Mesothelial cell of epicardium (in vitro differentiated cells): ENCODE data around the gene PTPRF. TPM values are rescaled to one million over a fixed set of nuclear protein-coding genes. Genes with fewer than 3 reads are reported as not detected.

Experiments used
- DNase-seq, 2 experiments: peaks; one replicate each; pipeline ENCODE4 v3.0.0; 2021; ENCODE audit warnings: low spot score in 2 of 2; ENCODE audit not compliant: unreplicated experiment in 2 of 2
- H3K27ac Mint-ChIP-seq: 2 replicates; pipeline ENCODE4 v1.8.0; 2021; ENCODE audit warnings: mixed read lengths
- H3K27me3 Mint-ChIP-seq: 2 replicates; pipeline ENCODE4 v1.8.0; 2021; ENCODE audit warnings: low read depth, mixed read lengths
- H3K36me3 Mint-ChIP-seq: 2 replicates; pipeline ENCODE4 v1.8.0; 2021; ENCODE audit warnings: mixed read lengths
- H3K4me1 Mint-ChIP-seq: 2 replicates; pipeline ENCODE4 v1.8.0; 2021; ENCODE audit warnings: mixed read lengths
- H3K4me3 Mint-ChIP-seq: 2 replicates; pipeline ENCODE4 v1.8.0; 2021; ENCODE audit warnings: mild to moderate bottlenecking, moderate library complexity, mixed read lengths
- H3K9me3 Mint-ChIP-seq: 2 replicates; pipeline ENCODE4 v1.8.0; 2021; ENCODE audit warnings: mixed read lengths
- CTCF ChIP-seq: fragments of 200-600 bp; sonication (generic); IDR thresholded peaks from one replicate; pipeline ENCODE4 v1.5.0; 2021; ENCODE audit warnings: antibody characterized with exemption; ENCODE audit not compliant: unreplicated experiment
- total RNA-seq: library from RNA; stranded (reverse); gene quantifications from 3 replicates; pipeline ENCODE4 v1.2.1, GENCODE V29; 2021

PTPRF gene
- total RNA-seq, 1 donor from 2014 or later, result 464 TPM

- DNase-seq, result no peak
- TF ChIP-seq CTCF, result no peak
- Mint-ChIP-seq H3K4me3 (no peak overlapping the region), H3K36me3 (peaks cover 65% of the 10 kb centered on the region), H3K4me1 (no peaks in the 10 kb centered on the region), H3K9me3 (no peaks in the 10 kb centered on the region), H3K27ac (no peak overlapping the region), H3K27me3 (no peaks in the 10 kb centered on the region)
These were observed 138.3 kb downstream of the PTPRF start for GRCh38 chr1:43668956-43669355.

- Mint-ChIP-seq H3K4me3 (no peak overlapping the region), H3K36me3 (peaks cover 62% of the 10 kb centered on the region), H3K4me1 (no peaks in the 10 kb centered on the region), H3K27ac (no peak overlapping the region), H3K9me3 (no peaks in the 10 kb centered on the region), H3K27me3 (no peaks in the 10 kb centered on the region)
- no peak for DNase-seq
- no peak for TF ChIP-seq CTCF
These were observed 139.2 kb downstream of the PTPRF start for GRCh38 chr1:43669878-43670277.

- Mint-ChIP-seq H3K36me3 (peaks cover 63% of the 10 kb centered on the region), H3K27ac (no peak overlapping the region), H3K4me1 (no peaks in the 10 kb centered on the region), H3K9me3 (no peaks in the 10 kb centered on the region), H3K27me3 (no peaks in the 10 kb centered on the region), H3K4me3 (no peak overlapping the region)
- no peak for DNase-seq
- no peak for TF ChIP-seq CTCF
These were observed 140.5 kb downstream of the PTPRF start for GRCh38 chr1:43671193-43671592.

GRCh38 chr1:43671626-43672330 lies 141.1 kb downstream of the PTPRF start:
- no peaks in the 10 kb centered on the region for H3K9me3 Mint-ChIP-seq
- H3K4me1 Mint-ChIP-seq, result no peaks in the 10 kb centered on the region
- H3K36me3 Mint-ChIP-seq, result peaks cover 63% of the 10 kb centered on the region
- no peak overlapping the region for H3K4me3 Mint-ChIP-seq
- no peak for TF ChIP-seq CTCF
- no peak overlapping the region for H3K27ac Mint-ChIP-seq
- H3K27me3 Mint-ChIP-seq, result no peaks in the 10 kb centered on the region
- DNase-seq, result no peak

- TF ChIP-seq CTCF, result no peak
- Mint-ChIP-seq H3K27me3 (no peaks in the 10 kb centered on the region), H3K4me3 (no peak overlapping the region), H3K4me1 (no peaks in the 10 kb centered on the region), H3K27ac (no peak overlapping the region), H3K9me3 (no peaks in the 10 kb centered on the region), H3K36me3 (peaks cover 67% of the 10 kb centered on the region)
- DNase-seq, result no peak
These were observed 142.6 kb downstream of the PTPRF start for GRCh38 chr1:43673261-43673660.

Other genes with a start within 250 kb of the PTPRF start
- gene C1orf210, start 245.3 kb upstream of the PTPRF start, total RNA-seq, result 3.7 to 5.3 TPM (median 4.2 TPM) in 3 replicates
- gene TIE1, start 229.9 kb upstream of the PTPRF start, total RNA-seq, result 1.3 to 1.7 TPM (median 1.5 TPM) in 3 replicates
- gene MPL, start 193.1 kb upstream of the PTPRF start, total RNA-seq, result 0.50 to 0.53 TPM in 2 of 3 replicates, not detected in the other
- gene CDC20, start 171.9 kb upstream of the PTPRF start, total RNA-seq, result 32.0 to 33.4 TPM (median 32.4 TPM) in 3 replicates
- 40.3 to 42.4 TPM (median 41.4 TPM) in 3 replicates for gene ELOVL1, start 162.9 kb upstream of the PTPRF start, total RNA-seq
- gene MED8, start 141.1 kb upstream of the PTPRF start, total RNA-seq, result 29.8 to 32.4 TPM (median 30.4 TPM) in 3 replicates
- gene SZT2, start 141.0 kb upstream of the PTPRF start, total RNA-seq, result 80.1 to 97.4 TPM (median 83.7 TPM) in 3 replicates
- 35.7 to 41.2 TPM (median 37.5 TPM) in 3 replicates for gene HYI, start 77.0 kb upstream of the PTPRF start, total RNA-seq
- gene KDM4A, start 119.3 kb downstream of the PTPRF start, total RNA-seq, result 82.6 to 93.2 TPM (median 83.0 TPM) in 3 replicates
- gene ST3GAL3, start 176.7 kb downstream of the PTPRF start, total RNA-seq, result 27.9 to 31.0 TPM (median 29.0 TPM) in 3 replicates